IMR-90 (cell line): ENCODE data around the gene ABHD15. TPM values are rescaled to one million over a fixed set of nuclear protein-coding genes. Genes with fewer than 3 reads are reported as not detected.

Experiments
- ATAC-seq: fragments of 200-7000 bp; cut with Tn5 transposase; 2 replicates; pipeline ENCODE4 v1.9.1; 2020; ENCODE audit warnings: low read depth, mild to moderate bottlenecking, moderate library complexity
- BruUV-seq: library from RNA; stranded (reverse); fragments of 400-500 nt; replicated peaks from 2 replicates; lab custom pipeline; 2021; lab: Mats Ljungman, UMichigan
- CTCF ChIA-PET: fragments of 300-600 bp; formaldehyde crosslinking; extraction: SDS; loops from one replicate; lab custom pipeline; 2021; ENCODE audit warnings: antibody characterized with exemption; lab: Yijun Ruan, JAX
- POLR2A ChIA-PET: fragments of 300-600 bp; sonication (Branson Sonifier 250); formaldehyde crosslinking; loops from one replicate; lab custom pipeline; 2022; ENCODE audit warnings: antibody characterized with exemption; ENCODE audit not compliant: unreplicated experiment; lab: Charles Lee
- DNase-seq: peaks from one replicate; pipeline ENCODE4 v3.0.0; 2013
- H2AFZ ChIP-seq: replicated peaks from 2 replicates; pipeline ENCODE3; 2013; ENCODE audit warnings: low read length, mild to moderate bottlenecking; ENCODE audit not compliant: poor library complexity
- H2AK5ac ChIP-seq: 2 replicates; pipeline ENCODE4 v1.6.1; 2013; ENCODE audit warnings: low read depth, low read length, inconsistent platforms
- H2AK9ac ChIP-seq: replicated peaks from 2 replicates; pipeline ENCODE3; 2013; ENCODE audit warnings: mild to moderate bottlenecking, low read depth, low read length, moderate library complexity; ENCODE audit not compliant: poor library complexity
- H2BK120ac ChIP-seq: 2 replicates; pipeline ENCODE4 v1.6.1; 2013; ENCODE audit warnings: low read depth, low read length, inconsistent platforms
- H2BK15ac ChIP-seq: 3 replicates; pipeline ENCODE4 v1.6.1; 2013; ENCODE audit warnings: low read depth, low read length, inconsistent platforms
- H2BK20ac ChIP-seq: 2 replicates; pipeline ENCODE4 v1.6.1; 2013; ENCODE audit warnings: low read depth, mild to moderate bottlenecking, inconsistent platforms, low read length, moderate library complexity
- H2BK5ac ChIP-seq: 2 replicates; pipeline ENCODE4 v1.6.1; 2013; ENCODE audit warnings: mild to moderate bottlenecking, low read depth, low read length, inconsistent platforms; ENCODE audit not compliant: poor library complexity, severe bottlenecking
- H3K14ac ChIP-seq: replicated peaks from 2 replicates; pipeline ENCODE4 v1.6.1; 2013; ENCODE audit warnings: low read depth, low read length, inconsistent platforms
- H3K18ac ChIP-seq: 2 replicates; pipeline ENCODE4 v1.6.1; 2013; ENCODE audit warnings: low read depth, low read length, control low read depth
- H3K23ac ChIP-seq: 2 replicates; pipeline ENCODE4 v1.6.1; 2013; ENCODE audit warnings: low read depth, low read length, inconsistent platforms
- H3K27ac ChIP-seq: 2 replicates; pipeline ENCODE4 v1.5.1; 2013; ENCODE audit warnings: mild to moderate bottlenecking, control low read depth, low read length; ENCODE audit not compliant: insufficient read depth
- H3K27me3 ChIP-seq: 2 replicates; pipeline ENCODE4 v1.6.1; 2013; ENCODE audit warnings: low read length; ENCODE audit not compliant: control insufficient read depth, insufficient read depth
- H3K36me3 ChIP-seq: 2 replicates; pipeline ENCODE4 v1.6.1; 2013; ENCODE audit warnings: low read length, mixed read lengths; ENCODE audit not compliant: control insufficient read depth, insufficient read depth
- H3K4ac ChIP-seq: 2 replicates; pipeline ENCODE4 v1.6.1; 2013; ENCODE audit warnings: low read depth, low read length, inconsistent platforms
- H3K4me1 ChIP-seq: 2 replicates; pipeline ENCODE4 v1.6.1; 2013; ENCODE audit warnings: low read length, mixed read lengths; ENCODE audit not compliant: control insufficient read depth, insufficient read depth
- H3K4me2 ChIP-seq: 2 replicates; pipeline ENCODE4 v1.6.1; 2013; ENCODE audit warnings: low read depth, mild to moderate bottlenecking, control low read depth, low read length, moderate library complexity
- H3K4me3 ChIP-seq: 2 replicates; pipeline ENCODE4 v1.5.1; 2013; ENCODE audit warnings: low read depth, mild to moderate bottlenecking, control low read depth, low read length, moderate library complexity; ENCODE audit not compliant: insufficient read depth
- H3K56ac ChIP-seq: 2 replicates; pipeline ENCODE4 v1.6.1; 2013; ENCODE audit warnings: low read length, inconsistent platforms; ENCODE audit not compliant: insufficient read depth; ENCODE audit errors: extremely low read depth
- H3K79me1 ChIP-seq, 2 experiments: 2 replicates each; pipeline ENCODE4 v1.6.1; 2013; ENCODE audit warnings: low read length in 2 of 2, inconsistent platforms in 1 of 2, low read depth in 1 of 2
- H3K9ac ChIP-seq: 2 replicates; pipeline ENCODE4 v1.6.1; 2013; ENCODE audit warnings: low read depth, low read length, control low read depth
- H3K9me1 ChIP-seq: 2 replicates; pipeline ENCODE4 v1.6.1; 2013; ENCODE audit warnings: low read length, inconsistent platforms; ENCODE audit not compliant: insufficient read depth
- H3K9me3 ChIP-seq: 2 replicates; pipeline ENCODE4 v1.6.1; 2013; ENCODE audit warnings: low read length; ENCODE audit not compliant: control insufficient read depth, insufficient read depth
- H4K20me1 ChIP-seq: 2 replicates; pipeline ENCODE4 v1.6.1; 2013; ENCODE audit warnings: low read length, inconsistent platforms; ENCODE audit not compliant: insufficient read depth
- H4K5ac ChIP-seq: 2 replicates; pipeline ENCODE4 v1.6.1; 2013; ENCODE audit warnings: mild to moderate bottlenecking, low read depth, low read length, control low read depth
- H4K8ac ChIP-seq, 2 experiments: 2 replicates each; pipeline ENCODE4 v1.6.1; 2013; ENCODE audit warnings: low read depth in 2 of 2, low read length in 2 of 2, control low read depth in 1 of 2, inconsistent platforms in 1 of 2
- H4K91ac ChIP-seq: 2 replicates; pipeline ENCODE4 v1.6.1; 2013; ENCODE audit warnings: low read depth, low read length, inconsistent platforms; ENCODE audit not compliant: insufficient read depth
- FOS ChIP-seq: fragments of 150-350 bp; IDR thresholded peaks from 2 replicates; pipeline ENCODE4 v1.6.1; 2016; ENCODE audit warnings: low read depth, low read length
- MAZ ChIP-seq: IDR thresholded peaks from 2 replicates; pipeline ENCODE4 v1.6.1; 2012; ENCODE audit warnings: low read depth, mild to moderate bottlenecking, low read length, improper control_type of control experiment, moderate library complexity, borderline replicate concordance
- POLR2A ChIP-seq: IDR thresholded peaks from 2 replicates; pipeline ENCODE4 v1.6.1; 2012; ENCODE audit warnings: mild to moderate bottlenecking, low read depth, low read length
- SMC3 ChIP-seq: fragments of 150-350 bp; IDR thresholded peaks from 2 replicates; pipeline ENCODE4 v1.6.1; 2016; ENCODE audit warnings: low read depth, mild to moderate bottlenecking, antibody characterized with exemption, low read length, moderate library complexity
- WGBS, 2 experiments: methylation state at CpG; one replicate each; pipeline versions ENCODE4 v1.1.5 to v1.1.7; 2013; ENCODE audit warnings: missing lambda C conversion rate in 2 of 2; ENCODE audit not compliant: insufficient read length in 1 of 2; ENCODE audit errors: extremely low coverage in 2 of 2; 5-methylcytosine and 5-hydroxymethylcytosine counted together
- dilution Hi-C: fragments of 300-500 bp; cut with HindIII; formaldehyde crosslinking; loops from one replicate; pipeline ENCODE4 v1.14.3; 2018; ENCODE audit warnings: low sequenced_read_pairs; ENCODE audit not compliant: unreplicated experiment
- in situ Hi-C: fragments of 300-500 bp; cut with MboI; formaldehyde crosslinking; loops from 3 replicates; pipeline ENCODE4 v1.14.3; 2019; ENCODE audit warnings: low sequenced_read_pairs, inconsistent platforms, mixed read lengths
- intact Hi-C: fragments of 100-400 bp; cut with micrococcal nuclease; formaldehyde crosslinking; loops from 2 replicates; pipeline ENCODE4 v1.10.0; 2022
- polyA plus RNA-seq, 3 experiments: library from polyadenylated mRNA; depleted of rRNA; stranded (reverse); fragments of >200 nt; gene quantifications; 2 replicates each; pipeline ENCODE4 v1.2.3, GENCODE V29; 2012; ENCODE audit warnings: low replicate concordance in 1 of 3
- total RNA-seq: library from RNA; depleted of rRNA; stranded (reverse); fragments of >200 nt; gene quantifications from 2 replicates; pipeline ENCODE4 v1.2.3, GENCODE V29; 2012

ABHD15 gene
- total and polyA plus RNA-seq, 2 of the 4 experiments (the other 2 are of a cell fraction), result 3.2 to 4.6 TPM

- TF ChIP-seq MAZ, result no peak
Measured at GRCh38 chr17:29595107-29595942, 28.5 kb upstream of the ABHD15 start (continued).

GRCh38 chr17:29594519-29595090, 27.8 kb upstream of the ABHD15 start:
- Histone ChIP-seq H2AFZ (peak overlapping the region; percentile 89), H3K23ac (no peak overlapping the region; the same call in 1 of the 2 replicates), H3K4me1 (peaks cover 30% of the 10 kb centered on the region), H3K27me3 (peaks cover 2% of the 10 kb centered on the region; the same call in 1 of the 2 replicates), H2BK20ac (no peak overlapping the region), H3K14ac (no peak overlapping the region), H3K4me2 (no peak overlapping the region; the same call in 1 of the 2 replicates), H2AK9ac (peak overlapping the region; percentile 75), H3K4ac (no peak overlapping the region), H4K20me1 (peaks cover 36% of the 10 kb centered on the region), H4K8ac (no peak overlapping the region), H3K56ac (no peak overlapping the region), H4K91ac (no peak overlapping the region), H2BK120ac (no peak overlapping the region), H3K9me1 (no peaks in the 10 kb centered on the region; the same call in 1 of the 2 replicates), H2BK15ac (no peak overlapping the region), H3K9me3 (no peaks in the 10 kb centered on the region), H3K9ac (no peak overlapping the region), H3K79me1 (peaks cover 0 to 22% of the 10 kb centered on the region in 2 experiments), H4K5ac (no peak overlapping the region), H3K4me3 (no peak overlapping the region), H3K36me3 (no peaks in the 10 kb centered on the region), H2AK5ac (no peak overlapping the region), H3K27ac (no peak overlapping the region), H2BK5ac (no peak overlapping the region), H3K18ac (no peak overlapping the region)
- intact Hi-C loops (no loop called here), in situ Hi-C loops (no loop called here), dilution Hi-C loops (no loop called here)
- TF ChIP-seq POLR2A, result no peak
- TF ChIP-seq SMC3, result no peak
- TF ChIP-seq FOS, result no peak
- no peak for ATAC-seq
- DNase-seq, result no peak
- CTCF ChIA-PET, result interaction anchor here (1.2 kb wide), 1 partner anchor 23 kb away, joined by 3 read pairs; no protein-coding TSS in a partner anchor
- WGBS, 2 experiments, result 53% methylated on average over 3 of the region's 11 CpGs; no CpG with 5 or more reads in 1 of the 2 experiments
- POLR2A ChIA-PET, result interaction anchor here (0.6 kb wide), 1 partner anchor 640 kb away, joined by 3 read pairs; no protein-coding TSS in a partner anchor
- BruUV-seq, result no TSS peak
